Stimulated activated CD8-positive, alpha-beta memory T cell treated with anti-CD3 and anti-CD28 coated beads, Interleukin-15, amount 100 ng/mL, for 48 hours (primary cell): Measurements from ENCODE around the gene MSLN.

Source experiments
- DNase-seq, 2 donors: peaks; one replicate each; pipeline ENCODE4 v3.0.0-alpha.2; 2020; ENCODE audit warnings: low read depth in 2 of 2

Gene MSLN

GRCh38 chr16:759110-759910, 1.2 kb upstream of the MSLN start:
- no peak for DNase-seq

- no peak for DNase-seq
These were observed 469 bp upstream of the MSLN start for GRCh38 chr16:760065-760464.

- DNase-seq, result no peak
These were observed 1.3 kb downstream of the MSLN start for GRCh38 chr16:761625-762513.

- no peak for DNase-seq
These were observed 2.2 kb downstream of the MSLN start for GRCh38 chr16:762595-763268.

- no peak for DNase-seq
These were observed 3.0 kb downstream of the MSLN start for GRCh38 chr16:763369-764183.

GRCh38 chr16:764184-764750, 3.7 kb downstream of the MSLN start:
- no peak for DNase-seq

- no peak for DNase-seq
These were observed 4.4 kb downstream of the MSLN start for GRCh38 chr16:764848-765487.

- DNase-seq, result no peak
These were observed 4.9 kb downstream of the MSLN start for GRCh38 chr16:765488-765865.

- no peak for DNase-seq
These were observed 5.7 kb downstream of the MSLN start for GRCh38 chr16:766008-766819.

GRCh38 chr16:766820-767640, 6.5 kb downstream of the MSLN start:
- no peak for DNase-seq

GRCh38 chr16:767743-768235, 7.3 kb downstream of the MSLN start:
- no peak for DNase-seq

GRCh38 chr16:768428-768827, 7.9 kb downstream of the MSLN start:
- DNase-seq, result no peak

GRCh38 chr16:769184-769784, 8.8 kb downstream of the MSLN start:
- no peak for DNase-seq

- no peak for DNase-seq
These were observed 9.4 kb downstream of the MSLN start for GRCh38 chr16:769934-770333.

- no peak for DNase-seq
These were observed 9.9 kb downstream of the MSLN start for GRCh38 chr16:770411-770810.

GRCh38 chr16:772959-773358, 12.4 kb downstream of the MSLN start:
- no peak for DNase-seq

- DNase-seq, result no peak
These were observed 13.8 kb downstream of the MSLN start for GRCh38 chr16:774086-775001.
